ENCODE measurements around the gene SUPT20HL2.

Gene SUPT20HL2

DNA sequence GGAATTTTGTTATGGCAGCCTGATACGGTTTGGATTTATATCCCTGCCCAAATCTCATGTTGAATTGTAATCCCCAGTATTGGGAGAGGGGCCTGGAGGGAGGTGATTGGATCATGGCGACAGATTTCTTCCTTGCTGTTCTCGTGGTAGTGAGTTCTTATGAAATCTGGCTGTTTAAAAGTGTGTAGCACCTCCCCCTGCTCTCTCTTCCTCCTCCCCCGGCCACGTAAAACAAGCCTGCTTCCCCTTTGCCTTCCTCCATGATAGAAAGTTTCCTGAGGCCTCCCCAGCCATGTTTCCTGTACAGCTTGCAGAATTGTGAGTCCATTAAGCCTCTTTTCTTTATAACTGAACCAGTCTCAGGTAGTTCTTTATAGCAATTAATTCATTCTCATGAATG, 37.9 kb downstream of the SUPT20HL2 start:
- Histone ChIP-seq H3K4me3 (ENCODE audit: low read depth, low read length) (no peak overlapping the region), H3K9me3 (ENCODE audit: control insufficient read depth, low read length) (no peaks in the 10 kb centered on the region), H2AFZ (no peak overlapping the region), H3K4me2 (ENCODE audit: low read length) (no peak overlapping the region), H3K27ac (no peak overlapping the region), H3K4me1 (no peaks in the 10 kb centered on the region), H3K36me3 (ENCODE audit: control insufficient read depth, insufficient read depth, low read length) (no peaks in the 10 kb centered on the region), H3K9ac (no peak overlapping the region), H3K79me2 (no peaks in the 10 kb centered on the region), H3K27me3 (ENCODE audit: control insufficient read depth, insufficient read depth, low read length) (no peaks in the 10 kb centered on the region)
- TF ChIP-seq, protein P1, sequence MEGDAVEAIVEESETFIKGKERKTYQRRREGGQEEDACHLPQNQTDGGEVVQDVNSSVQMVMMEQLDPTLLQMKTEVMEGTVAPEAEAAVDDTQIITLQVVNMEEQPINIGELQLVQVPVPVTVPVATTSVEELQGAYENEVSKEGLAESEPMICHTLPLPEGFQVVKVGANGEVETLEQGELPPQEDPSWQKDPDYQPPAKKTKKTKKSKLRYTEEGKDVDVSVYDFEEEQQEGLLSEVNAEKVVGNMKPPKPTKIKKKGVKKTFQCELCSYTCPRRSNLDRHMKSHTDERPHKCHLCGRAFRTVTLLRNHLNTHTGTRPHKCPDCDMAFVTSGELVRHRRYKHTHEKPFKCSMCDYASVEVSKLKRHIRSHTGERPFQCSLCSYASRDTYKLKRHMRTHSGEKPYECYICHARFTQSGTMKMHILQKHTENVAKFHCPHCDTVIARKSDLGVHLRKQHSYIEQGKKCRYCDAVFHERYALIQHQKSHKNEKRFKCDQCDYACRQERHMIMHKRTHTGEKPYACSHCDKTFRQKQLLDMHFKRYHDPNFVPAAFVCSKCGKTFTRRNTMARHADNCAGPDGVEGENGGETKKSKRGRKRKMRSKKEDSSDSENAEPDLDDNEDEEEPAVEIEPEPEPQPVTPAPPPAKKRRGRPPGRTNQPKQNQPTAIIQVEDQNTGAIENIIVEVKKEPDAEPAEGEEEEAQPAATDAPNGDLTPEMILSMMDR (IDR thresholded peaks at IDR 0.05) = no peak

DNA sequence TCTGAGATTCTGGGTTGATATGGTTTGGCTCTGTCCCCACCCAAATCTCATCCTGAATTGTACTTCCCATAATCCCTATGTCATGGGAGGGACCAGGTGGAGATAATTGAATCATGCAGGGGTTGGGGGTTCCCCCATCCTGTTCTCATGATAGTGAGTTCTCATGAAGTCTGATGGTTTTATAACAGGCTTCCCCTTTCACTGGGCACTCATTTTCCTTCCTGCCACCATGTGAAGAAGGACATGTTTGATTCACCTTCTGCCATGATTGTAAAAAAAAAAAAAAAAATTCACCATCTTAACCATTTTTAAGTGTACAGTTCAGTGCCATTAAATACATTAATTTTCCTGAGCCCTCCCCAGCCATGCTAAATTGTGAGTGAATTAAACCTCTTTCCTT, 42.6 kb downstream of the SUPT20HL2 start:
- no peak overlapping the region for H3K27ac ChIP-seq
- no peaks in the 10 kb centered on the region for H3K27me3 ChIP-seq (ENCODE audit: control insufficient read depth, insufficient read depth, low read length)
- H3K9ac ChIP-seq = no peak overlapping the region
- H3K79me2 ChIP-seq = no peaks in the 10 kb centered on the region
- H3K36me3 ChIP-seq (ENCODE audit: control insufficient read depth, insufficient read depth, low read length) = no peaks in the 10 kb centered on the region
- H2AFZ ChIP-seq = no peak overlapping the region
- no peak overlapping the region for H3K4me3 ChIP-seq (ENCODE audit: low read depth, low read length)
- no peak overlapping the region for H3K4me2 ChIP-seq (ENCODE audit: low read length)
- no peaks in the 10 kb centered on the region for H3K9me3 ChIP-seq (ENCODE audit: control insufficient read depth, low read length)
- TF ChIP-seq, protein P1 (IDR thresholded peaks at IDR 0.05) = no peak
- H3K4me1 ChIP-seq = no peaks in the 10 kb centered on the region

DNA sequence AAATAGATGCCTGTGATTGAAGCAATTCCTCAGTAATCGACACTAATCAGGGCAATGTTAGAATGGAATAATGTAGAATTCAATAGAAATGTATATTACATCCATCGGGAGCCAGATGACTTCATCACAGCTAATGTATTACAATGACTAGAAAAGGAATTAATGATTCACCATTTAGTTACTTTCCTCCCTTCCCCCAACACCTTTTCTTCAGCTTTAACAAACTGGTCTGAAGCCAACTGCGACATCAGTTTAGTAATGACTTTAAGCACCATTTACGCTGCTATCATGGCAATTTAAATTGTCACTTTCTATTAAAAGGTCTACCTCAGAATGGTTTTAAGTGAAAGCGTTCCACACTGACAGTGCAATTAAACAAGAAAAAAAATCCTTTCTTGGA, 45.1 kb downstream of the SUPT20HL2 start:
- TF ChIP-seq, protein P1 (IDR thresholded peaks at IDR 0.05) = no peak
- no peak overlapping the region for H3K27ac ChIP-seq
- no peak overlapping the region for H3K9ac ChIP-seq
- H2AFZ ChIP-seq = no peak overlapping the region
- no peaks in the 10 kb centered on the region for H3K79me2 ChIP-seq
- no peaks in the 10 kb centered on the region for H3K4me1 ChIP-seq
- no peaks in the 10 kb centered on the region for H3K27me3 ChIP-seq (ENCODE audit: control insufficient read depth, insufficient read depth, low read length)
- H3K36me3 ChIP-seq (ENCODE audit: control insufficient read depth, insufficient read depth, low read length) = no peaks in the 10 kb centered on the region
- H3K4me2 ChIP-seq (ENCODE audit: low read length) = no peak overlapping the region
- H3K9me3 ChIP-seq (ENCODE audit: control insufficient read depth, low read length) = no peaks in the 10 kb centered on the region
- no peak overlapping the region for H3K4me3 ChIP-seq (ENCODE audit: low read depth, low read length)

DNA sequence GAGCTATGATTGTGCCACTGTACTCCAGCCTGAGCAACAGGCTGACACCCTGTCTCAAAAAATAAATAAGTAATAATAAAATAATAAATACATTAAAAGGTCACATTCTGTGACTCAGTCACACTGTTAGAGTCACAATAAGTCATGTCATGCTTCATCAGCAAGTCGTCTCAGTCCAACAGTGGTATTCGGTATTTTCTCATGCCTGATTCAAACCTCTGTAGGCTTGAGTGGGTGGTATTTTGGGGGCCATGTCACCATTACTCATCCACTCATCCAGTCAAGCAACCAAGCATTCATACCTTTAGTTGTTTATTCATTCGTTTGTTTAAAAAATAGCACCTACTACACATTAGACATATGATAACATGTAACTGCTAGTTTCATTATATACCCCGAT, 46.9 kb downstream of the SUPT20HL2 start:
- no peak overlapping the region for H3K4me3 ChIP-seq (ENCODE audit: low read depth, low read length)
- H3K79me2 ChIP-seq = no peaks in the 10 kb centered on the region
- TF ChIP-seq, protein P1 (IDR thresholded peaks at IDR 0.05) = no peak
- no peak overlapping the region for H3K9ac ChIP-seq
- no peak overlapping the region for H3K4me2 ChIP-seq (ENCODE audit: low read length)
- no peaks in the 10 kb centered on the region for H3K27me3 ChIP-seq (ENCODE audit: control insufficient read depth, insufficient read depth, low read length)
- no peak overlapping the region for H2AFZ ChIP-seq
- H3K4me1 ChIP-seq = no peaks in the 10 kb centered on the region
- H3K9me3 ChIP-seq (ENCODE audit: control insufficient read depth, low read length) = no peaks in the 10 kb centered on the region
- no peaks in the 10 kb centered on the region for H3K36me3 ChIP-seq (ENCODE audit: control insufficient read depth, insufficient read depth, low read length)
- no peak overlapping the region for H3K27ac ChIP-seq

DNA sequence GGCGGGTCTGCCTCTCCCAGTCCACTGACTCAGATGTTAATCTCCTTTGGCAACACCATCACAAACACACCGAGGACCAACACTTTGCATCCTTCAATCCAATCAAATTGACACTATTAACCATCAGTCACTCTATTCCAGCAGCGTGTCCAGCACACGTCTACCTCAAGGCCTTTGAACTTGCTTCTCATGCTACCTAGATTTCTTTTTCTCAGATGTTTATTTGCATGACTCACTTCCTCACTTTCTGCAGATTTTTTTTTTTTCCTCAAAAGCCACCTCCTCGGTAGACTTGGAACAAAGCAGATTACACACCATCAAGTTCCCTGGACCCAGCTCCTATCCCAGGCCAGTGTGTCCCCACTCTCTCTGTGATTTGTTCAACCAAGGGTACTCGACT, 49.5 kb downstream of the SUPT20HL2 start:
- no peak overlapping the region for H3K27ac ChIP-seq
- H3K9me3 ChIP-seq (ENCODE audit: control insufficient read depth, low read length) = no peaks in the 10 kb centered on the region
- H3K9ac ChIP-seq = no peak overlapping the region
- TF ChIP-seq, protein P1 (IDR thresholded peaks at IDR 0.05) = no peak
- H3K36me3 ChIP-seq (ENCODE audit: control insufficient read depth, insufficient read depth, low read length) = no peaks in the 10 kb centered on the region
- H3K4me3 ChIP-seq (ENCODE audit: low read depth, low read length) = no peak overlapping the region
- H3K4me2 ChIP-seq (ENCODE audit: low read length) = no peak overlapping the region
- H2AFZ ChIP-seq = no peak overlapping the region
- H3K4me1 ChIP-seq = no peaks in the 10 kb centered on the region
- no peaks in the 10 kb centered on the region for H3K27me3 ChIP-seq (ENCODE audit: control insufficient read depth, insufficient read depth, low read length)
- no peaks in the 10 kb centered on the region for H3K79me2 ChIP-seq

Data from parathyroid adenoma (tissue), 2 donors.